Stromal cell of bone marrow (primary cell): ENCODE results near the gene PADI6.
"Not testable (repeated sequence)": the region's sequence is repeated elsewhere in the genome, so short reads cannot be mapped to it uniquely, and the experiment has no call there.

ENCODE experiments used
- DNase-seq: peaks from one replicate; pipeline ENCODE4 v3.0.0-alpha.2; 2012; ENCODE audit warnings: low read depth

Gene PADI6

DNA sequence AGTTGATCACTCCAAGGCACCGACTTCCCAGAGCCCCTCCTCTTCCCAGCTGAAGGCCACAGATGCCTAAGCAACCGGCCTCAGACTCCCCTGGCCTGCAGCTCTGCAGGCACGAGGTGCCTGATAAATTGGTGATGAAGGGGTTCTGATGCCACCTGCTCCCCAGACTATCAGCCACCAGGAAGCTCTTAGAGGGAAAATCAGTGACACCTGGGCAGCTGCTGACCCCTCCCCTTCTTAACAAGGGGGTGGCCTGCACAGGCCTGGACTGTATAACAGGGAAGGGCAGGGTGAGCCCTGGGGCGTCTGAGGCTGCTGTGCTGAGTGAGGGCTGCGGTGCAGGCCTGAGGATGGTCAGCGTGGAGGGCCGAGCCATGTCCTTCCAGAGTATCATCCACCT is at the start of gene PADI6:
TSS of gene PADI6 (plus strand) at position 301 of the 400 bp plus-strand sequence. CDS start at position 351, 50 bp downstream.
- no peak for DNase-seq

DNA sequence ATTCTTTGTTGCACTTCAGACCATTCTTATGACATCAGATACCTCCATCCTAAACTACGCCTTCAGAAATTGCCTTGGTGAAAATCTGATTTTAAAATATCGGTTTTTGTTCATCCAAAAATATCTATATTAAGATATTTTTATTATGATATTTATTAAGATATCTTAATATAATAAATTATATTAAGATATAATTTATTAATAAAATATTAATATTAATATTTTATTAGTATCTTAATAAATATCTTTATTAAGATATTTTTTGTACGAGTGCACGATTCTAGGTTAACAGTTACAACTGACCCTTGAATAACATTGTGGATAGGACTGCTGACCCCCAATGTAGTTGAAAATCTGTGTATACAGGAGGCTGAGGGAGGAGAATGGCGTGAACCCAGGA is 43.1 kb upstream of the PADI6 start:
- no peak for DNase-seq

DNA sequence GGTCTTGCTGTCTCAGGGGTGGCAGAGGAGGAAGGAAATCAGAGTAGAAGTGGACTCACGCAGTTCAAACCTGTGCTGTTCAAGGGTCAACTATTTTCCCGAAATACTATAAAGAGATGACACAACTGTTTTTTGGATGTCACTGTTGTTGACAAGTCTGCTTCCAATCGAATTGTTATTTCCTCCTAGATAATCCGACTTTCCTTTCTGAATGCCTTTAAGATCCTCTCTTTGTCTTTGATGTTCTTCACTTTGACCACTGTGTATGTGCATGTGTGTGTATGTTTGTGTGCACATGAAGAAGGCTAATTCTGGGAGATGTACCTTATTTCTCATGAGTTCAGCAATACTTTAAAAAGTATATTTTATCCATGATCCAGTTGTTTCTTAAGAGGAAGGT is 42.4 kb upstream of the PADI6 start:
- DNase-seq, result no peak

DNA sequence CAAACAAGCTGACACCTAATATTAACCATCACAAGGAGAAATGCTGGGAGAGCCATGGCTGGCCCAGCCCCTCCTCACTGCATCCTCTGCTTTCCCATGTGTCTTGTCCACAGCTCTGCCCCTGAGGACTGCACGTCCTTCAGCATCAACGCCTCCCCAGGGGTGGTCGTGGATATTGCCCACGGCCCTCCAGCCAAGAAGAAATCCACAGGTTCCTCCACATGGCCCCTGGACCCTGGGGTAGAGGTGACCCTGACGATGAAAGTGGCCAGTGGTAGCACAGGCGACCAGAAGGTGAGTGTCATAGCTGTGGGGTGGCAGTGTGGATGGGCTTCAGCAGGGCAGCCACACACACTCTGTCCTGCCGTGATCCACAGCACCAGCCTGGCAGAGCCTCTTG is 41.1 kb upstream of the PADI6 start:
- DNase-seq, result no peak

DNA sequence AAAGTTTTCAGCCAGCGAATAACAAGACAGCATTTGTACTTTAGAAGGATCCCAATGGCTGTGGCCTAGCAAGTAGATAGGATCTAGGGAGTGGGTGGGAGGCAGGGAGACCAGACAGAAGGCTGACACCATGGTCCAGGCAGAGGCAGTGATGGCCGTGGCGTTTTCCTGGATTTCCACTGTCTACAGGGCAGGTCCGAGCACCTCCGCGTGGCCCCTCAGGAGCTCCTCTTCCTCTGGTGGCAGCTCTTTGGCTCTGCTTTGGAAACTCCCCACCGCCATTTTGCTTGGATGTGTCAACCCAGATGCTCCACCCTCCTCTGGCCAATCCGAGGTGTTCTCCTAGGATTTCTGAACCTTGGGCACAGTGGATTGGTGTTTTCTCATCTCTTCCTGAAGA is 38.9 kb upstream of the PADI6 start:
- no peak for DNase-seq

DNA sequence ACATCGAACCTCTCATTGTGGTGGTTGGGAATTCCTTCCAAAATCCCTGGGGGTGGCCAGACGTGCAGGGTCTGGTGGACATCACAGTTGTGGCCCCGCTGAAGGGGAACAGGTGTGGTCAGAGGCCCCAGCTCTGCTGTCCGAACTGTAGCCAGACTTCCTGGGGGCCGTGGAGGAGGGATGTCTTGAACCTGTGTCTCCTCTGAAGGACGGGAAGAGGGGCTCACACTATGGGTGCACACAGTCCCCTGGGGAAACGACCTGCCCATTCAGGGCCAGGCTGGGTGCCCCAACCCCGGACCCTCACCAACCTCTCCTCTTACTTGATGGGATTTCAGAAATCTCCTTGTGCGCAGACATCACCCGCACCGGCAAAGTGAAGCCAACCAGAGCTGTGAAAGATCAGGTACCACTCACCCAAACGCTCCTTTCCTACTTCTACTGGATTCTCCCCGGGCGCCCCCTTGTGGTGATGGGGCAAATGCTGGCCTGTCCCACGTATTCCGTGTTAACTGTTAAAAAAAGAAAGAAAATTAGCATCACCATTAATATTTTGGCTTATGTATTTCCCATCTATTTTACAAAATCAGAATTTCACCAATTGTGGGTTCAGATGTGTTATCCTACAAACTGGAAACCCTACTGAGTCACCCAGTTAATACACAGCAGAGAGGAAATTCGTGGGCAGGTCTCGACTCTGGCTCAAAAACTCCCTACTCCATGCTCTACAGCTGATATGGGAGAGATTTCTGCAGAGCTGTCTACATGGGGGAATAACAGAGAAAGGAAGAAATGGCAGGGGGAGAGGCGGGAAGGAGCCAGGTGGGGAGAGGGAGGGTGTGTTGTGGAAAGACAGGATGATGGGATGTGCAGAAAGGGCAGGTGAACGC is 35.9 kb upstream of the PADI6 start:
- DNase-seq, result peak; percentile 33

DNA sequence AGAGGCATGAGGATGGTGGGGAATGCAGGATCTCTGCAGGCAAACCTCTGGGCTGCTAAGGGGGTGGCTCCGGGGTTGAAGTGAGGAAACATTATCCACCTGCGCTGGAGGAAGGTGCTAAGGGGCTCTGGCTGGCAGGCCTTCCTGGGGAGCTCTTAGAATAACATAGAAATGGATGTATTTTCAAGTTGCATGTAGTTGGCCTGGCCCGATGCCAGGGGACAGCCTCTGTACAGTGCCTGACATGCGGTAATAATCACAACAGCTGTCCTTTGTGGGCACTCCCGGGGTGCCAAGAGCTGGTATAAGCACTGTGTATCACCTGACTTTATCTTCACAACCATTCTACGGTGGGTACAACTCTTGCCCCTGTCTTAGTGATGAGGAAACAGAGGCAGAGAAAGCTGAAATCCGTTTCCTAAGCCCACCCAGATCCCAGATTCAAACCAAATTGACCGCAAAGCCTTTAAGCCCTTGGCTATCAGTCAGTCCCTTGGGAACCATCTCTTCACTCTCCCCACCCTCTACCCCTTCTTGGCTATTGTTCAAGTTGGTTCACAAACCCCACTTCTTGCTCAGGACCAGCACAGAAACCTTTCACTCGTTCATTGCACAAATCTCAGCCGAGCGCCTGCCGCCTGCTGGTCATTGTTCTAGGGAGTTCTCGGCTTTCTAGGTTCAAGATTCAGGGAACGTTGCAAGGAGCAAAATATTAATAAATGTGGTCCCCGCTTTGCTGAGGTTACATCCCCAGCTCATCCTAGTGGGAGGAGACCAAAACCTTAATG is 33.1 kb upstream of the PADI6 start:
- DNase-seq, result no peak

DNA sequence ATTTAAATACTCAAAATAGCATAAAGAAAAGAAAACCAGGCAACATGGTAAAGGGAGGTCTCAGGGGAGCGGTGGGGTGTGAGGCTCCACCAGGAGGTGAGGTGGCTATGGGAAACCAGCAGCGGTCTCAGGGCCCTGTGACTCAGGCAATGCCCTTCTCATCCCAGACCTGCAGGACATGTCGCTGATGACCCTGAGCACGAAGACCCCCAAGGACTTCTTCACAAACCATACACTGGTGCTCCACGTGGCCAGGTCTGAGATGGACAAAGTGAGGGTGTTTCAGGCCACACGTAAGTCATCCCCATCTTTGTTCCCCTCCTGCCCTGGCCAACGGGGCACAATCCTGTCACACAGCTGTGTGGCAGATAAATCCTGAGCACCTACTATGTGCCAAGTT is 32.5 kb upstream of the PADI6 start:
- no peak for DNase-seq

DNA sequence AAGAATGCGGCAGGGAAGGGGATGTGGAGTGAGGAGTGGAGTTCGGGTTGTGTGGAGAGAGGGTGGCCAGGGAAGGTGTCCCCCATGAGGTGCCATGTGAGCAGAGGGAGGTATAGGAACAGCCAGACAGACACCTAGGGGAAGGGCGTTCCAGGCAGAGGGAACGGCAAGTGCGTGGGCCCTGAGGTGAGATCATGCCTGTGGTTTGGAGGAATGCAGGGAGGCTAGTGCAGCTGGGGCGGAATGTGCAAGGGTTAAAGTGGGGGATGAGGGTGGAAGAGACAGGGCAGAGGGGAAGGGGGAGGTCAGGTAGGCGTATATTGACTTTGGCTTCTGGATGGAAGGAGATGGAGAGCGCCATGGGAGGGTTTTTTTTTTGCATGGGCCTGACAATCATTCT is 31.6 kb upstream of the PADI6 start:
- no peak for DNase-seq

DNA sequence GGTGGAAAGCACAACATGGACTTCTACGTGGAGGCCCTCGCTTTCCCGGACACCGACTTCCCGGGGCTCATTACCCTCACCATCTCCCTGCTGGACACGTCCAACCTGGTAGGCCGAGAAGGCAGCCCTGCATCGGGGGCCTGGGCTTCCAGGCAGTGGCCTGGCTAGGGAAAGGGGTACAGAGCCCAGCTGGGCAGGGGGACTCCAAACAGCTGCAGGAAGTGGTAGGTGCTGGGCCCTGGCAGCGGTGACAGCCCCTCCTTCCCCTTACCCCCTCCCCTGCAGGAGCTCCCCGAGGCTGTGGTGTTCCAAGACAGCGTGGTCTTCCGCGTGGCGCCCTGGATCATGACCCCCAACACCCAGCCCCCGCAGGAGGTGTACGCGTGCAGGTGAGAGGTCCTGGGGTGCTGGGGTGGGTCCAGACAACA is 30.0 kb upstream of the PADI6 start:
- DNase-seq, result no peak

DNA sequence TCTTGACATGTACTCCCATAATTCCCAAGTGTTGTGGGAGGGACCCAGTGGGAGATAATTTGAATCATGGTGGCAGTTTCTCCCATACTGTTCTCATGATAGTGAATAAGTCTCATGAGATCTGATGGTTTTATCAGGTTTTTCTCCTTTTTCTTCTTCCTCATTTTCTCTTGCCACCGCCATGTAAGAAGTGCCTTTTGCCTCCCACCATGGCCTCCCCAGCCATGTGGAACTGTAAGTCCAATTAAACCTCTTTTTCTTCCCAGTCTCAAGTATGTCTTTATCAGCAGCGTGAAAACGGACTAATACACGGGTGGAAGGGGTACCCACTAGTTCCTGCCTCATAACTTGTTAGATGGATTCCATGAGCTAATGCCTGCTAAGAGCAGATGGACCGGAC is 26.5 kb upstream of the PADI6 start:
- DNase-seq, result not testable (repeated sequence)

DNA sequence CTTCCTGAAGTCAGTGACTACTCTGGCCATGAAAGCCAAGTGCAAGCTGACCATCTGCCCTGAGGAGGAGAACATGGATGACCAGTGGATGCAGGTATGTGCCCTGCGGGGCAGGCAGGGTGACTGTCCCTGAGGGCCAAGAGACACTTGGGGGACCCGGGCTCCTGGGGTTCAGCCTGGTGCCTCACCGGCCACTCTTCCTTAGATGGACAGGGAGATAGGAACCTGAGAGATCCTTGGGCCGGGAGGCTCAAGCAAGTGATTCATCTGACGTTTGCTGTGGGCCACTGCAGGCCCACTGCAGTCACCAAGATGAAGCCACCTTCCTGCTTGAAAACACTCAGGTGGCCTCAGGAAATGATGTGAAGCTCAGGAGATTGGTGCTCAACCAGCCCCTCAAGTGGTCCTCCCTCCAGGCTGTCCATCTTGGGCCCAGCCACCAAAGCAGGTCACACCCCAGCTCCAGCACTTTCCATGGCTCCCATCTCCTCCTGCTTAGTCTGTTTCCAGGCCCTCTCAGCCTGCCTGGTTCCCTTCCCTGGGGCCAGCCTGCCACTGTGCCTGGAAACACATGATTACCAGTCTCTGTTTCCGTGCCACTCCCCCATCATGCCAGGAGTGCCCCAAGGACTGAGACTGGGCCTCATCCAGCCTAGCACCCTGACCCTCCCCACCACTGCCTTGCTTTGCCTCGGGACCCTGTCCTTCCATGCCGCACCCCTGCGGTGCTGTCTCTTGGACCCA is 25.8 kb upstream of the PADI6 start:
- DNase-seq, result no peak

DNA sequence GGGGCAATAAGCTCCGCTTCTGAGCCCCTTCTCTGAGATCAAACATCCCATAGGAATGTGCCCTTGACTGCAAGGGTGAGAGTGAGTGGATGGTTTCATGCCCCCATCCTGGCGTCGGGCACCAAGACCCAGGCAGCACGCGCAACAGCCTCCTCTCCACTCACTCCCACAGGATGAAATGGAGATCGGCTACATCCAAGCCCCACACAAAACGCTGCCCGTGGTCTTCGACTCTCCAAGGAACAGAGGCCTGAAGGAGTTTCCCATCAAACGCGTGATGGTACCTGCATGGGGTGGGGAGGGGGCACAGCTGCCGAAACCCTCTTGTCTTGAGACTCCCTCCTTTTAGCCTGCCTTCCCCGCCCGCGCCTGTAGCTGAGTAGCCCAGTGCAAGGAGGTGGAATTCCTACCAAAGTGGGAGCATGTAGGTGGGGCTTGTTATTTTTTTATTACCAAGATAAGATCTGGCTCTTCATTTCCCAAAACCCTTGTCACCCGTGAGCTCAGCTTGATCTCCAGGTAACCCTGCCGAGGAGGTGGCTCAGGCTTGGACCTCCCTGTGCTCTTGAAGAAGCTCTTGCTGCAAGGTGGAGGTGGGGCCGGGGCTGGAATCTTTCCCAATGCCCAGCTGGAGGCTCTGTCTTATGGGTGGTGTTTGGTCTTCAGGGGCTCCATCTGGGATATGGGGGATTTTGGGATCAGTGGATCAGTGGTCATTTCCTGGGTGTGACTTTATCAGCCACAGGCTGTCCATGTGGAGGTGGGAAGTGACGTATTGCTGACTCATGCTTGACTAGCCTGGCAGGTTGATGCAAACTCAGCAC is 24.0 kb upstream of the PADI6 start:
- no peak for DNase-seq

DNA sequence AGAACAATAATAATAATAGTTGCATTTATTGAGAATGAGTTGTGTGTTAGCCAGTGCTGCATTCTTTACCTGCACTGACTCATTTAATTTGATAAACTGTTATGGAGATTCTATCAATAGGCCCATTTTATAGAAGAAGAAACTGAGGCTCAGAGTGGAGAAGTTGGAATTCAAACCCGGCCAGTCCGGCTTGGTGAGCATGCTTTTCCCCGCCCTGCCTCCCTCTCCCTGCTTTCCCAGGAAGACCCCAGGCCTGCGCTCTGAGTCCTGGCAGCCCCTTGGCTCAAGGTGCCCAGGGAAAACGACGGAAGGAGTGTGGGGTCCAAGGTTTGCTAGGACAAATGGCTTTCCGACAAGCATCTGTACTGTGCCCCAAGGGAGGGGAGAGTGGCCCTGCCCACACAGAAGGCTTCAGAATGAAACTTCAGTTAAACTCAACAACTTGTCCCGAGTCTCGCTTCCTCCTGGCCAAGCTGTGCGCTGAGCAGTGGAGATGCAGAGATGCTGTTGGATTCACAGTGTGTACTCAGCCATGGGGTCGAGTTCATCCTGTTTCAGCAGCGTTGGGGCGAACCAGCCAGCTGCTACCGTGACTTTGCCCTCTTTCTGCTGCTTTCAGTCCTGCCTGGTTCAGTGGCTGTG is 23.3 kb upstream of the PADI6 start:
- no peak for DNase-seq

DNA sequence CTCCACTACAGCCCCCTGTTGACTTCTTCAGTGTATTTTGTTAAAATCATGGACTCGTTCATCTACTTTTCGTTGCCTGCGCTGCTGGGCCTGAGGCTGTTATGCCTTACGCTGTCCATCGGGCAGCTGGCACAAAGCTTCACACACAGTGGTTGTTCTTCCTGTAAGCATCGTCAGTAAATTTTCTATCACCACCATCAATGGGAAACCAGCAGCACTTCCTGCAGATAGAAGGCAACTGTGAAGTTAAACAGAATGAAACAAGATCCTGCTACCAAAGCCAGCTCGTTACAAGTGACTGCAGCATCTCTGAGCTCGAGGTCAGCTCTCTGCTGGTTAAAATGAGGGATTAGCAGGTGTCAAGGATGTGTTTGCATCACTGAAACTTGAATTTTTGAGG is 21.9 kb upstream of the PADI6 start:
- DNase-seq, result no peak

DNA sequence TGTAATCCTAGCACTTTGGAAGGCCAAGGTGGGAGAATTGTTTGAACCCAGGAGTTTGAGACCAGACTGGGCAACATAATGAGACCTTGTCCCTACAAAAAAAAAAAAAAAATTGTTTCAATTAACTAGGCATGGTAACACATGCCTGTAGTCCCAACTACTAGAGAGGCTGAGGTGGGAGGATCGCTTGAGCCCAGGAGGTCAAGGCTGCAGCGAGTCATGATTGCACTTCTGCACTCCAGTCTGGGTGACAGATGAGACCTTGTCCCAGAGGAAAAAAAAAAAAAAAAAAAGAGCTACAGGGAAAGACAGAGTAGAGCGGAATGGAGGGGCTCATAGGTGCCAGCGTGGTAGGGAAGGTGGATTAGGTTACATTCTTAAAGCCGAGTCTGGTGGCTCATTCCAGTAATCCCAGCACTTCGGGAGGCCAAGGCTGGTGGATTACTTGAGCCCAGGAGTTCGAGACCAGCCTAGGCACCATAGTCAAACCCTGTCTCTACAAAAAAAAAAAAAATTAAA is 21.0 kb upstream of the PADI6 start:
- DNase-seq, result no peak

DNA sequence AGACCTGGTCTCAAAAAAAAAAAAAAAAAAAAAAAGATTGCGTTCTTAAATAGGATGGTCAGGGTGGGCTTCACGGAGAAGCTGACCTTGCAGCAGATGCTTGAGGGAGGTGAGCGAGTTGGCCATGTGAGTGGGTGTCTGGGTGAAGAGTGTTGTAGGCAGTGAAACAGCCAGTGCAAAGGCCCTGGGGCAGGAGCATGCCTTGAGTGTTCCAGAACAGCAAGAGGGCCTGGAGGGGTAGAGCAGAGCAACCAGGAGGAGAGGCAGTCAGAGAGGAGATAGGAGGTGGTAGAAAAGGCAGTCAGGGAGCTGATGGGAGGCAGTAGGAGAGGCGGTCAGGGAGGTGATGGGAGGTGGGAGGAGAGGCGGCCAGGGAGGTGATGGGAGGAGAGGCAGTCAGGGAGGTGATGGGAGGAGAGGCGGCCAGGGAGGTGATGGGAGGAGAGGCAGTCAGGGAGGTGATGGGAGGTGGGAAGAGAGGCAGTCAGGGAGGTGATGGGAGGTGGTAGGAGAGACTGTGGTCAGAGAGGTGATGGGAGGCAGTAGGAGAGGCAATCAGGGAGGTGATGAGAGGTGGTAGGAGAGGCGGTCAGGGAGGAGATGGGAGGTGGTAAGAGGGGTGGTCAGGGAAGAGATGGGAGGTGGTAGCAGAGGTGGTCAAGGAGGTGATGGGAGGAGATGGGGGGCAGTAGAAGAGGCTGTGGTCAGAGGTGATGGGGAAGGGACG is 20.2 kb upstream of the PADI6 start:
- no peak for DNase-seq

DNA sequence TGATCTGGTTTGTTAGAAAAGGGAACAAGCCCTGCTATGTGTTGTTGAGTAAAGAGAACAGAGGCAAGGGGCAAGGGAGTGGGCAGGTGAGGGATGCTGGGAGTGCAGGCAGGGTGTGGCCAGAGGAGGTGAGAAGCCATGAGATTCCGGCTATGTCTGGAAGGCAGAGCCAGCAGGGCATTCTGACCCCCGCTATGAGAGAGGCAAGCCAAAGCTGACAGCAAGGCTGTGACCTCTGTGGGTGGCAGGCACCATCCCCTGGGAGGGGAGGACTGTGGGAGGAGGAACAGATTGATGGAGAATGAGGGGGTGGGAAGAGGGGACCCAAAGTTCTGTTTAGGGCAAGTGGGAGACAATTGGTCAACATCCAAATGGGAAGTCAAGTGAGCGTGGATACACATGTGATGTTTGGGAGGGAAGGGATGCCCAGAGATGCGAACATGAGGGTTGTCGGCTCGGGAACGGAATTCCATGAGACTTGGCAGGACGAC is 19.5 kb upstream of the PADI6 start:
- no peak for DNase-seq

DNA sequence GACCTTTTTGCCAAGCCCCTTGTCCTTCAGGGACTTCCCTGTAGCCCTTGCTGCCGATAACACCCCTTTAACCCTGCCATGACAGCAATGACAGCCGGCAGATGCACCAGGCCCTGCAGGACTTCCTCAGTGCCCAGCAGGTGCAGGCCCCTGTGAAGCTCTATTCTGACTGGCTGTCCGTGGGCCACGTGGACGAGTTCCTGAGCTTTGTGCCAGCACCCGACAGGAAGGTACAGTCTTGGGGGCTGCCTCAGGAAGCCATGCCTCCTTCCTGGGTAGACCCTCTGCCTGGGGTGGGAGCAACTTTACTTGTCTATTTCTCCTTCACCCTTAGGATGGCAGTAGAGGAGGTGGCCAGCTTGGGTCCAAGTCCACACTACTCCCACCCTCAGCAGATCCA is 16.1 kb upstream of the PADI6 start:
- no peak for DNase-seq

DNA sequence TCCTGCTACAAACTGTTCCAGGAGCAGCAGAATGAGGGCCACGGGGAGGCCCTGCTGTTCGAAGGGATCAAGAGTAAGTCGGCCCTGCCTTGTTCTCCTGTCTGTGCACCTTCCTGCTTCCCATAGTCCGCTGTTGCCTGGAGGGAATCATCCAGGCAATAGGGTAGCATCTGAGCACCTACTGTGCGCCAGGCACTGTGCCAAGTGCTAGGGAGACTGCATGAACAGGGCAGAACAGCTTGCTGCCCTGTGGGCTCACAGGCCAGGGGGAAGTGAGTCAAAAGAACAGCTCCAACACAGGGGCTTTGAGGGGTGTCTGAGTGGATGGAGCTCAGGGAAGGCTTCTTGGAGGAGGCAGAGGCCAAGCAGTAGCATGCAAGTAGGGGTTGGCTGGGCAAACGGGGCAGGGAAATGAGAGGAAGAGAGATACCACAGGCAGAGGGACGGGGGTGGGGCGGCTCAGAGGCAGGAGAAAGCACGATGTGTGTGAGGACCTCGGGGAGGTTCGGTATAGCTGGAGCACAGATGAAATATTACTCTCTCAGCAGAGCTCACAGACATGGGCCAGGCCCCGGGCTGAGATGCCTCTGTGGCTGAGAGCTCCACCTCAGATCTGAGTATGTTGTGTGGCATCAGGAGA is 15.5 kb upstream of the PADI6 start:
- no peak for DNase-seq
